Activated CD8-positive, alpha-beta memory T cell treated with anti-CD3 and anti-CD28 coated beads for 4 hours (primary cell): ENCODE measurements around the gene RSRC1.
"Not testable (repeated sequence)": the region's sequence is repeated elsewhere in the genome, so short reads cannot be mapped to it uniquely, and the experiment has no call there.

Experiments used
- DNase-seq, 2 donors: peaks; one replicate each; pipeline ENCODE4 v3.0.0-alpha.2; 2020; ENCODE audit warnings: low read depth in 2 of 2

RSRC1 gene

DNA sequence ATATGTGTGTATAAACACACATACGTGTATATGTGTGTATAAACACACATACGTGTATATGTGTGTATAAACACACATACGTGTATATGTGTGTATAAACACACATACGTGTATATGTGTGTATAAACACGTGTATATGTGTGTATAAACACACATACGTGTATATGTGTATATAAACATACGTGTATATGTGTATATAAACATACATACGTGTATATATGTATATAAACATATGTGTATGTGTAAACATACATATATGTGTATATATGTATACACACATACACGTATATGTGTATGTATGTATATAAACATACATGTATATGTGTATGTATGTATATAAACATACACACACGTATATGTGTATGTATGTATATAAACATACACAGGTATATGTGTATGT, 119.1 kb downstream of the RSRC1 start:
- not testable (repeated sequence) for DNase-seq

GRCh38 chr3:158233791-158234190, 123.9 kb downstream of the RSRC1 start:
- no peak for DNase-seq

DNA sequence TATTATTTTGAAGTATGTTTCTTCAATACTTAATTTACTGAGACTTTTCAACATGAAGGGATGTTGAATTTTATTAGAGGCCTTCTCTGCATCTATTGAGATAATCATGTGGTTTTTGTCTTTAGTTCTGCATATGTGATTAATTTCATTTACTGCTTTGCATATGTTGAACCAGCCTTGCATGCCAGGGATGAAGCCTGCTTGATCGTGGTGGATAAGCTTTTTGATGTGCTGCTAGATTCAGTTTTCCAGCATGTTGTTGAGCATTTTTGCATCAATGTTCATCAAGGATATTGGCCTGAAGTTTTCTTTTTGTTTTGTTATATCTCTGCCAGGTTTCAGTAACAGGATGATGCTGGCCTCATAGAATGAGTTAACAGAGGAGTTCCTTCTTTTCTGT, 134.4 kb downstream of the RSRC1 start:
- DNase-seq = no peak

DNA sequence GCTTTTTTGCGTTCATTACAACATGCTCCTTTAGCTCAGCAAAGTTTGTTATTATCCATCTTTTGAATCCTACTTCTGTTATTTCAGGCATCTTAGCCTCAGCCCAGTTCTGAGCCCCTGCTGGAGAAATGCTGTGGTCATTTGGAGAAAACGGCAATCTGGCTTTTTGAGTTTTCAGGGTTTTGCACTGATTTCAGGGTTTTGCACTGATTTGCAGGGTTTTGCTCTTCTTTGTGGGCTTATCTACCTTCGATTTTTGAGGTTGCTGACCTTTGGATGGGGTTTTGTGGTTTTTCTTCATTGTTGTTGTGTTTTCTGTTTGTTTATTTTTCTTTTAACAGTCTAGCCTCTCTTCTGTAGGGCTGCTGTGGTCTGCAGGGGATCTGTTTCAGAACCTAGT, 137.4 kb downstream of the RSRC1 start:
- DNase-seq = no peak

GRCh38 chr3:158248261-158248660, 138.4 kb downstream of the RSRC1 start:
- DNase-seq = no peak

- DNase-seq = no peak
These were observed 139.3 kb downstream of the RSRC1 start for GRCh38 chr3:158249183-158249582.

GRCh38 chr3:158258619-158259018, 148.7 kb downstream of the RSRC1 start:
- no peak for DNase-seq

- DNase-seq = no peak
These were observed 150.5 kb downstream of the RSRC1 start for GRCh38 chr3:158260392-158260791.

GRCh38 chr3:158261371-158261991, 151.6 kb downstream of the RSRC1 start:
- DNase-seq = no peak

DNA sequence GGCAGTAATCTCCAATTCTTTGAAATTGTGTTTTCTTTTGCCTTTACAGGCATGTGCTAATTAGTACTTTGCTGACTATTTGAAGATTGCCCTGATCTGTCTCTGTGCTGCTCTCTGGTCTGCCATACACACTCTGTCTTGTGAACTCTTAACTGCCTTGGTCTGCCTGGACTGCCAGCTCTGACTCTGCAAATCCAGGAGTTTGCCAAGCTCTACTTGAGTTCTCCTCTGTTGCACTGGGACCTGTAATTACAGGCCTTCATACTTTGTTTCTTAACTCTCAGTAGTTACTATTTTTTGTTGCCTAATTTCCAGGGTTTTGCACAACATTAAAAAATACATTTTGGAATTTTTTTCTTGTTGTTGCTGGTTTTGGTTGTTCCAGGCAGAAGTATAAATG, 155.0 kb downstream of the RSRC1 start:
- DNase-seq = no peak

DNA sequence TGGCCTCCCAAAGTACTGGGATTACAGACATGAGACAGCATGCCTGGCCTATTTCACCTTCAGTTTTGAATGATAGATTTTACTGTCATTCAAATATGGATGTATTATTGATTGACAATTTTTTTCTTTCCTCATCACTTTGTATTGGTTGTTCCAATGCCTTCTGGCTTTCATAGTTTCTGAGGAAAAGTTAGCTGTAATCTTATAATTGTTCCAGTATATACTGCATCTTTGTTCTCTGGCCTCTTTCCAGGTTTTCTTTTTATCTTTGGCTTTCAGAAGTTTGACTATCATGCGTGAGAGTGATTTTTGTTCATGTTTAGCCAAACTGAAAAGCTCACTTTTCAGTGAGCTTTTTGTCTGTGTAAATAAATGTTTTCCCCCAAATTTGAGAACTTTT, 157.1 kb downstream of the RSRC1 start:
- DNase-seq = no peak

DNA sequence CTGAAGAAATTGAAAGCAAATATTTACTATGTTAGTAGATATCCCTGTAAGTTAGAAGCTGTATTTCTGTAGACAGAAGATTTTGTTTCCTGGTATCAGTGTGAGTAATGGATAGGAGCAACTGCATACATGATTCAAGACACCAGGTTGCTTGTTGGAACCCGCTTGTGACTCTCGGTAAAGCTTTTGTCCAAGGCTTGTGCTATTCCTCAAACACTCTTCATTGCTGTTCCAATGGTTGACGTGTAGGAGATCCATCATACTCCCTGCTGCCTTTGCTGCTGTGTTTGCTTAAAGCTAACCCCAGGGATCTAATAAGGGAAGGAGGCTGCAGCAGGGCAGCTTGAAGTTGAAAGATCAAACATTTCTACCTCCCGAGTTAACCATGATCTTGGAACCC, 160.1 kb downstream of the RSRC1 start:
- DNase-seq = no peak

- DNase-seq = no peak
These were observed 162.2 kb downstream of the RSRC1 start for GRCh38 chr3:158272081-158272480.

DNA sequence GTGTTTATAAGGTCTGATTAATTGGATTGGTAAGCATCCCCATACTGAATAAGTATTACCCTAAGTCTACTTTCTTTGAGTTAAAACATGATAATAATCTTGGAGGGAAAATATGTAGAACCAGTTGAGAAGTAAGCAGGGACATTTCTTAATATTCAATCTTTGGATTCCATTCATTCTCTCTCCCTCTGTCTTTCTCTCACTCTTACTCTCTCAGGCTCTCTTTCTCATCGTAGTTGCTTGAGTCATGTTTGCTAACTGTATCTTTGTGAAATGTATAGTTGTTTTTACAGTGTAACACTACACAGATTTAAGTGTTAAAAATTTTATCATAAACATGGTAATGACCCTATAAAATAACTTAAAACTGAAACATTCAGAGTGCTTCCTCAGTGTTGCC, 163.8 kb downstream of the RSRC1 start:
- DNase-seq = no peak

DNA sequence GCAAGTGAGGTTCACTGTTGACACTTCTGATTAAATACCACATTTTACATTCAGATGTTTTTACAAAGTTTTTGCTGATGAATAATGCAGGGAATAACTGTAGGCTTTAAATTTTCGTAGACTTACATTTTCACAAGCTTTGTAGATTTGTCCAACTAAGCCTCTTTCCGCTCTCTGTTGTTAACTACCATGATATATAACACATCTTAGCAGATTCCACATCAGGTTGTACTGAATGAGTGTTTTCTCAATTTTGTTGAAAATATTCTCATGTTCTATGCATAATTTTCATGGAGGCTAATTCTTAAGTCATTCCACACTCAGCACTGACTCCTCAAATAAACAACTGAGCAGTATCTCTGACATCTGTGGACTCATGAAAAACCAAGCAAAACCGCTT, 168.3 kb downstream of the RSRC1 start:
- DNase-seq = no peak

DNA sequence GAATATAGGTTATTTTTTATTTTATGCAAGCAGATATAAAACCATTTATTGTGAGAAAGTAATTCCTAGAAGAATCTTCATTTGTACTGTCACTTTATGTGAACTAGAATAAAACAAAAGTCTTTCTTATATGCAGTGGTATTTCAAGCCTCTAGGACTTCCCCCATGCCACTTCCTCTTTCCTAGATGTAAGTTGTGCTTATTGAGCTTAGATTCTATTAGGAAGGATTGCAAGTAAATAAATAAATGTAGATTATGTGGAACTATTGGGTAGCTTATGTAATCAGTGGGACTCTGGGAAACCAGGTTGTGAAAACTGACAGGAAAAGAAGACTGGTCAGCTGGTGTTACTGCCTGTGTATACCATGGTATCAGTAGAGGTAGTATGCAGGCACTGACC, 169.7 kb downstream of the RSRC1 start:
- no peak for DNase-seq

GRCh38 chr3:158295771-158296170, 185.9 kb downstream of the RSRC1 start:
- DNase-seq = no peak

GRCh38 chr3:158297940-158298339, 188.1 kb downstream of the RSRC1 start:
- no peak for DNase-seq

- DNase-seq = no peak
These were observed 198.5 kb downstream of the RSRC1 start for GRCh38 chr3:158308236-158308928.

DNA sequence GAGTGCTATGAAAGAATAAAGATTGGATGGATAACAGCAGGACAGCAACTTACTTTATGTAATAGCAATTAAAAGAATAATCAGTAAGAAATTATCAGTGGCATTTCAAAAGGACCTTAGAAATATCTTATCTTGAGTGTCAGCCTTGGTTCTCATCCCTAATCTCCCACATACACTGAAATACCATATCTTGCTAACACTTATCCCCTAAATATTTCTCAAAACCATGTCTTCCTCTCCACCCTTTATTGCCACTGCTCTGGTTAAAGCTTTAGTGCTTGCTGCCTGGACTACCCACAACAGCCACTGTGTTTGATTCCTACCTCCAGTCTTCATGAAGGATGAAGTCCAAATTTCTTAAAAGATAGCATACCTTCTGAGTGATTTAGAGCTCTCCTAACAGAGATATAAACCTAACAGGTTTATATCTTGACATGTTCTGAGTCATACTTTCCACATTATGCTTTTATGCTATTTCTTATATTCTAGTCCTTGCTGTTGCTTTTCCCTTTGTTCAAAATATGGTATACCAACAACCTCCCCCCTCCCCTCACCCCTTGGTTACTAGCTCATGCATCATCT, 202.8 kb downstream of the RSRC1 start:
- DNase-seq = no peak

- no peak for DNase-seq
These were observed 203.5 kb downstream of the RSRC1 start for GRCh38 chr3:158313338-158313927.

GRCh38 chr3:158314426-158315357, 204.8 kb downstream of the RSRC1 start:
- DNase-seq = no peak
